NCI-H526 (cell line): ENCODE measurements around the gene RNF44.
"Not testable (repeated sequence)": the region's sequence is repeated elsewhere in the genome, so short reads cannot be mapped to it uniquely, and the experiment has no call there.

Experiments
- DNase-seq, 2 experiments: peaks; one replicate each; lab custom pipeline; 2025; lab: John Stamatoyannopoulos, UW

The RNF44 gene

GRCh38 chr5:176552332-176552869, 15.2 kb upstream of the RNF44 start:
- DNase-seq = no peak

GRCh38 chr5:176550937-176551336, 13.7 kb upstream of the RNF44 start:
- DNase-seq = not testable (repeated sequence)

GRCh38 chr5:176550275-176550831, 13.2 kb upstream of the RNF44 start:
- no peak for DNase-seq

GRCh38 chr5:176549871-176550270, 12.7 kb upstream of the RNF44 start:
- no peak for DNase-seq

- DNase-seq = no peak
These were observed 11.8 kb upstream of the RNF44 start, which contains the start of gene CDHR2 for GRCh38 chr5:176548967-176549444. Gene CDHR2 (plus strand): TSS chr5:176549342. CDS start chr5:176565353, 16,011 bp downstream.

- no peak for DNase-seq
These were observed 10.6 kb upstream of the RNF44 start for GRCh38 chr5:176547802-176548201.

GRCh38 chr5:176545737-176546509, 8.7 kb upstream of the RNF44 start:
- no peak for DNase-seq

GRCh38 chr5:176545388-176545736, 8.2 kb upstream of the RNF44 start:
- no peak for DNase-seq

- peak; percentile 44 to 81 for DNase-seq
These were observed 6.4 kb upstream of the RNF44 start for GRCh38 chr5:176543428-176544182.

- DNase-seq = peak in 1 of 2 experiments; percentile 75
These were observed 5.6 kb upstream of the RNF44 start for GRCh38 chr5:176542596-176543427.

GRCh38 chr5:176542135-176542595, 5.0 kb upstream of the RNF44 start:
- DNase-seq = no peak

- DNase-seq = peak in 1 of 2 experiments; percentile 64
These were observed 4.3 kb upstream of the RNF44 start for GRCh38 chr5:176541338-176542134.

GRCh38 chr5:176540956-176541337, 3.7 kb upstream of the RNF44 start:
- DNase-seq = no peak

- DNase-seq = no peak
These were observed 3.3 kb upstream of the RNF44 start for GRCh38 chr5:176540476-176540899.

- no peak for DNase-seq
These were observed 1.8 kb upstream of the RNF44 start for GRCh38 chr5:176538989-176539384.

- DNase-seq = no peak
These were observed 1.2 kb upstream of the RNF44 start for GRCh38 chr5:176538230-176538988.

- DNase-seq = peak; percentile 94 to 97
These were observed 490 bp upstream of the RNF44 start for GRCh38 chr5:176537554-176538229.

- DNase-seq = peak; percentile 29 to 67
These were observed 885 bp downstream of the RNF44 start for GRCh38 chr5:176536132-176536901.
